K562 treated with DMSO at 1 percent for 24 hours (cell line): ENCODE data around the gene TNK1. TPM values are rescaled to one million over a fixed set of nuclear protein-coding genes. Genes with fewer than 3 reads are reported as not detected.

Source experiments
- total RNA-seq: library from RNA; unstranded; fragments of 300-600 nt; gene quantifications from 2 replicates; pipeline ENCODE4 v1.2.3, GENCODE V29; 2022; ENCODE audit warnings: low read depth; ENCODE audit not compliant: insufficient read depth

TNK1 gene
- total RNA-seq = 7.3 and 8.8 TPM in 2 replicates

GRCh38 chr17:7380855-7381683 is at the start of gene TNK1:
TSS of gene TNK1 (plus strand) at chr17:7381089. CDS start at chr17:7382927, 1,838 bp downstream.

DNA sequence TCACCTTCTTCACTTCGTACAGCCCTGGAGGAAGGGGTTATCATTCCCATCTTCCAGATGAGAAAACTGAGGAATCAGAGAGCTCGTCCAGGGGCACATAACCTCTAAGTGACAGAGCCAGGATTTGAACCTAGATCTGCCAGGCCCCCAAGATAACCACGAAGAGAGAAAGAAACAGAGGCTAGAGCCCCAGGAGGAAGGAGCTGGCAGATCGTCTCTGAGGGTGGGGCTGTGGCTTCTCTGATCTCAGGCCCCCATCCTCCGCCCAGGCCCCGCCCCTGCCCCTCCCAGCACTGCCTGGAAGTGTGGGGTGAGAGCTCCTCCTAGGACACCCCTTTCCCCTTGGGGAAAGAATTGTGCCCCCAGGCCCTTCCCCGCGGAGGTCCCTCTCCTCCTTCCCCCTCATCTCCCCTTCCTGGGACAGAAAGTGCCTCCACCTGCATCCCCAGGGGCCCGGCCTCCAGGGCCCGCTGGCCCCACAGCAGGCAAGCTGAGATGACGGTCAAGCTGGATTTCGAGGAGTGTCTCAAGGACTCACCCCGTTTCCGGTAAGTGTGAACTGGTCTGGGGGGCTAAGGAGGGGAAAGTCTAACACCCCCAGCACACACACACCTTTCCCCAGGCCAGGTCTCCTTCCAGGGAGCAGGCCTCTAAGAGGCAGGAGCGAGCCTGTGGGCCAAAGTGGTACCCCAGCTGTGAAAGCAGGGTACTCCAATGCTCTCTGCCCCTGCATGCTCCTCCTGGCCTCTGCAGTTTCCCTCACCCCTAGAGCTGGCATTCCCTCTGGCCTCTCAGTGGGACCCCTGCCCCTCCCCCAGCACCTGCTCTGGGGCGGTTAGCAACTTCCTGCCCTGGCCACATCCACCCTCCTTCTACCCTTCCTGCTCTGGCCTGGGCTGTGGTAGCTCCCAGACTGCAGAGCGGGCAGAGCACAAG is 44.4 kb upstream of the TNK1 start, which contains the start of gene ACAP1:
ACAP1 (plus strand) TSS at position 290 of the 936 bp plus-strand sequence; CDS start at position 496, 206 bp downstream.

GRCh38 chr17:7351665-7352502 is 29.0 kb upstream of the TNK1 start, which contains the start of gene KCTD11:
TSS of gene KCTD11 (plus strand) at chr17:7352162.

DNA sequence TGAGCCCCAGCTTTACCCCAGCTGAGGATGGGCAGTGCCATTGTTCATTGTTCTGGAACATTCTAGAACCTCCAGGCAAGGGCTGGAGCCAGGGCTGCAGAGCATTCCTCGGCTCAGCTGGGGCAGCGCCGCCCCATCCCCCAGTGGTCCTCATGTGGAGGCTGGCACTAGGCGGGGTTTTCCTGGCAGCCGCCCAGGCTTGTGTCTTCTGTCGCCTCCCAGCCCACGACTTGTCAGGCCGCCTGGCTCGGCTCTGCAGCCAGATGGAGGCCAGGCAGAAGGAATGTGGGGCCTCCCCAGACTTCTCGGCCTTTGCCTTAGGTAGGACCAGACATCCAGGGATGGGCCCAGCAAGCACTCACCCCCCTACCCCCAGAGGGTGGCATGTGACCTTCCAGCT is 25.8 kb upstream of the TNK1 start, which contains the start of gene TMEM95:
TMEM95 (plus strand) TSS at position 104 of the 400 bp plus-strand sequence; CDS start at position 153, 49 bp downstream.

DNA sequence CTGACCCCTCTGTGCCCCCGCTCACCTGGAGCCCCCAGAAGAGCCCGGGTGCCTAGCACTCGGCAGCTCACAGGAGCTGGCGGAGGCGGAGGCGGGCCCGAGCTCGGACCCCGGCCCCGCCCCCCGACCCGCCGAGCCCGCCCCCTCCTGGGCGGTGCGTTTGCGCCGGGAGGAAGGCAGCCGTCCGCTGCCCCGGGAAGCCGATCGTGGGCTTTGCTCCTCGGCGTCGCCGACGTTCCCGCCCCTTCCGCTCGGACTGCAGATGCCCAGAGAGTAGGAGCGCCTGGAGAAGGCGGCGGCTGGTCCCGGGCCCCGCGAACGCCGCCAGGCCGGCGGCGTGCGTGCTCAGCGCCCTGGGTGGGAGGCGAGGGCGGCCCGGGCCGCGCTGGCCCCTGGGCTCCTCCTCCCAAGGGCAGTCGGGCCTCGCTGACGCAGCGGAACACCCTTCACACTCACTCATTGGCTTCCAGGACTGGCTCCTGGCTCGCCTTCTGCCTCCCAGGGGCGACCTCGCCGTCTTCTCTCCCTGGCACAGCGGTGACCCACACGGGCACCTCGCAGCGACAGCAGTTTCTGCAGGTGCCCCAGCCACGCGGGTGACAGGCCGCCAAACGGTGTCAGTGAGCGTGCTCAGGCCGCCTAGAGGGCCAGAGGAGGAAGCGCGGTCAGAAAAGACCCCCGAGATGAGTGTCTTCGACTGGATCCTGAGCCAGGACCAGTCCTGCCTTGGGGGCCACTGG is 13.7 kb downstream of the TNK1 start, which contains the start of gene PLSCR3:
PLSCR3 (minus strand) TSS at position 74 of the 740 bp plus-strand sequence. CDS start 415 bp downstream, outside the sequence.

DNA sequence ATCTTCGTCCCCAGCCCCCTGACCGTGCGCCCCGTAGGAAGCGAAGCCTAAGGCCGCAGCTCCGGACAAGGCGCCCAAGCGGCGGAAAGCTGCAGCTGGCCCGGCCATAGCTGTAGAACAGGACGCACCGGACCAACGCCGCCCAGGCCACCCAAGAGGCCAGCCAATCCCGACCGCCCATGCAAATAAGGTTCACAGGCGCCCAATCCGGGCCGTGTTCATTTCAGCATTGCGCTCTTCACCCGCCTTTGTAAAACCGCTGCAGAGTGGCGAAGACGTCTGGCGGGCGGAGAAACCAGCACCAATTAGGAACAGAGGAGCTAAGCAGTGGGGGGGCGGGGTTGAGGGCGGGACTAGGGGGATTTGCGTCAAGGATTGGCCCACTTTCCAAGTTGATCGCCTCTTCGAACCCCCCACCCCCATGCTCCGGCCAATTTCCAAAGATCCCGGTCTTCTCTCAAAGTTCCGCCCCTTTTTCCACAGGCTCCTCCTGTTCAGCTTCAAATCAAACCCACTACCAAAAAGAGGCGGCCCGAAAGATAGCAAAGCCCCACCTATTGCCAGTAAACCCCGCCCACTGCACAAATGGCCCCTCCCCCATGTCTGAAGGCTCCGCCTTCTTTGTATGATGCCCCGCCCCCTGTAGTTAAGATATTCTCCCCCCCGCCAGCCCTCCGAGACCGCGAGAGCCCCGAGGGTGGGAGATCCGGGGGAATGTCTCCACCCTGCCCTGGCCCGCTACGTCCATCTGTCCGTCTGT is 23.3 kb downstream of the TNK1 start, which contains the start of gene TMEM256:
TMEM256 (minus strand) TSS at position 121 of the 760 bp plus-strand sequence; CDS start at position 108, 13 bp downstream.

GRCh38 chr17:7407485-7408251 is 26.8 kb downstream of the TNK1 start, which contains the start of gene NLGN2:
TSS of gene NLGN2 (plus strand) at chr17:7407845. CDS start at chr17:7408256, 411 bp downstream.

DNA sequence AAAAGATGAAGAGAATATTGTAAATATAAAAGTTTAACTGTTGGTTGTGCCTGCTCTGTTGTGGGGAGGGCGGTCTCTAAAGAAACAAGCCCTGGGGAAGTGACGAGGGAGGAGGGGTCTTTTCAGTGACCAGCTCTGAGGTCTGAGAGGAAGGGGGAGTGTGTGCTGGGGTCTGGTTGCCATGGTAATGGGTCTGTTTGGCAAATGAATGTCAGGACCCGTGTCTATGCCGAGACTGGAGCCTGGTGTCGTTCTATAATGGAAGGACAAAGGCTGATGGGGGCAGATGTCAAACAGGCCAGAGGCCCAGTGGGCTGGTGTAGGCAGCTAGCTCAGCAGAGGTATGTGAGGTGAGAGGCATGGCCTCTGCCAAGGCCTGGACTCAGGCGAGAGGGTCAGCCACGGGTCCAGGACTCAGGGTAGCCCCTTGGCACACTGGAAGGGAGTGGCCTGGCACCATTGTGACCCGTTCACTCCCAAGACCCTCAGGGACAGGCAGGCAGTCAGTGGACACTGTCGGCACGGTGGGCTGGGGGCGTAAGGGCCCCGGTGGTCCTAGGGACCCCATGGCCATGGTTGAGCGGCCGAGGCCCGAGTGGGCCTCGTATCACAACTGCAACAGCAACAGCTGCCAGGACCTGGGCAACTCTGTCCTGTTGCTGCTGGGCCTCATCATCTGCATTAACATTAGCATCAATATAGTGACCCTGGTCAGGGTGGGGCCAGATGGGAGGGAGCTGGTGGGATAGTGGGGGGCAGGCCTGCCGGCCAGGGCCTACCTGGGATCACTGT is 39.1 kb downstream of the TNK1 start, which contains the start of gene SPEM1:
SPEM1 (plus strand) TSS at position 506 of the 792 bp plus-strand sequence; CDS start at position 567, 61 bp downstream.

GRCh38 chr17:7425316-7425715 is 44.4 kb downstream of the TNK1 start, which contains the start of gene SPEM2:
TSS of gene SPEM2 (plus strand) at chr17:7425616. CDS start at chr17:7425689, 73 bp downstream.

GRCh38 chr17:7428557-7428956 is 47.7 kb downstream of the TNK1 start, which contains the start of gene SPEM3:
TSS of gene SPEM3 (plus strand) at chr17:7428857. CDS start at chr17:7428903, 46 bp downstream.

Other genes starting within 250 kb of the TNK1 start
- 1.4 and 2.5 TPM in 2 replicates for gene ASGR1, start 201.7 kb upstream of the TNK1 start, total RNA-seq
- 3.2 and 3.6 TPM in 2 replicates for gene DLG4, start 161.3 kb upstream of the TNK1 start, total RNA-seq
- 252 and 266 TPM in 2 replicates for gene ACADVL, start 161.2 kb upstream of the TNK1 start, total RNA-seq
- gene DVL2, start 146.6 kb upstream of the TNK1 start, total RNA-seq = 55.4 and 59.5 TPM in 2 replicates
- gene PHF23, start 141.6 kb upstream of the TNK1 start, total RNA-seq = 26.9 and 30.4 TPM in 2 replicates
- gene GABARAP, start 138.6 kb upstream of the TNK1 start, total RNA-seq = 267 and 288 TPM in 2 replicates
- 70.4 and 74.9 TPM in 2 replicates for gene CTDNEP1, start 129.4 kb upstream of the TNK1 start, total RNA-seq
- gene ELP5, start 128.9 kb upstream of the TNK1 start, total RNA-seq = 54.3 and 56.3 TPM in 2 replicates
- 19.6 and 20.2 TPM in 2 replicates for gene CLDN7, start 118.6 kb upstream of the TNK1 start, total RNA-seq
- 0.39 and 0.63 TPM in 2 replicates for gene SLC2A4, start 99.4 kb upstream of the TNK1 start, total RNA-seq
- gene YBX2, start 86.5 kb upstream of the TNK1 start, total RNA-seq = not detected in 2 replicates
- 333 and 343 TPM in 2 replicates for gene EIF5A, start 73.5 kb upstream of the TNK1 start, total RNA-seq
- gene GPS2, start 65.7 kb upstream of the TNK1 start, total RNA-seq = 64.3 and 71.2 TPM in 2 replicates
- 15.7 and 18.8 TPM in 2 replicates for gene NEURL4, start 51.8 kb upstream of the TNK1 start, total RNA-seq
- 2.6 and 6.1 TPM in 2 replicates for gene ACAP1, start 44.6 kb upstream of the TNK1 start, total RNA-seq
- gene KCTD11, start 28.9 kb upstream of the TNK1 start, total RNA-seq = 7.3 and 8.6 TPM in 2 replicates
- gene TMEM95, start 25.9 kb upstream of the TNK1 start, total RNA-seq = not detected in 2 replicates
- 11.9 and 13.9 TPM in 2 replicates for gene PLSCR3, start 13.4 kb downstream of the TNK1 start, total RNA-seq
- 67.8 and 69.3 TPM in 2 replicates for gene TMEM256, start 23.0 kb downstream of the TNK1 start, total RNA-seq
- gene NLGN2, start 26.8 kb downstream of the TNK1 start, total RNA-seq = 14.2 and 14.9 TPM in 2 replicates
- gene SPEM1, start 39.2 kb downstream of the TNK1 start, total RNA-seq = not detected in 2 replicates
- not detected in 2 replicates for gene SPEM2, start 44.5 kb downstream of the TNK1 start, total RNA-seq
- not detected in 2 replicates for gene SPEM3, start 47.8 kb downstream of the TNK1 start, total RNA-seq
- 14.7 and 16.9 TPM in 2 replicates for gene TMEM102, start 54.3 kb downstream of the TNK1 start, total RNA-seq
- 6.3 and 7.5 TPM in 2 replicates for gene FGF11, start 58.4 kb downstream of the TNK1 start, total RNA-seq
- gene CHRNB1, start 64.0 kb downstream of the TNK1 start, total RNA-seq = 12.6 and 14.0 TPM in 2 replicates
- 5.5 and 5.6 TPM in 2 replicates for gene ZBTB4, start 98.5 kb downstream of the TNK1 start, total RNA-seq
- not detected in 2 replicates for gene SLC35G6, start 100.4 kb downstream of the TNK1 start, total RNA-seq
- 81.8 and 97.0 TPM in 2 replicates for gene POLR2A, start 103.3 kb downstream of the TNK1 start, total RNA-seq
- 0.58 and 1.4 TPM in 2 replicates for gene TNFSF12, start 168.0 kb downstream of the TNK1 start, total RNA-seq
- 1.5 and 2.0 TPM in 2 replicates for gene TNFSF13, start 177.7 kb downstream of the TNK1 start, total RNA-seq
- gene SENP3, start 180.8 kb downstream of the TNK1 start, total RNA-seq = 42.9 and 47.5 TPM in 2 replicates
- gene CD68, start 198.5 kb downstream of the TNK1 start, total RNA-seq = 31.3 and 38.5 TPM in 2 replicates
- 81.0 and 84.2 TPM in 2 replicates for gene MPDU1, start 202.8 kb downstream of the TNK1 start, total RNA-seq
- 3.9 and 4.4 TPM in 2 replicates for gene SOX15, start 209.0 kb downstream of the TNK1 start, total RNA-seq
- gene FXR2, start 233.8 kb downstream of the TNK1 start, total RNA-seq = 71.8 and 73.7 TPM in 2 replicates
- 62.8 TPM in 2 replicates for gene SAT2, start 246.7 kb downstream of the TNK1 start, total RNA-seq
- gene SHBG, start 249.0 kb downstream of the TNK1 start, total RNA-seq = 0.68 and 0.93 TPM in 2 replicates